Effector CD4-positive, alpha-beta T cell (primary cell): ENCODE data around the gene HLF.

Experiments used
- DNase-seq: peaks from one replicate; pipeline ENCODE4 v3.0.0-alpha.2; 2020

HLF gene

DNA sequence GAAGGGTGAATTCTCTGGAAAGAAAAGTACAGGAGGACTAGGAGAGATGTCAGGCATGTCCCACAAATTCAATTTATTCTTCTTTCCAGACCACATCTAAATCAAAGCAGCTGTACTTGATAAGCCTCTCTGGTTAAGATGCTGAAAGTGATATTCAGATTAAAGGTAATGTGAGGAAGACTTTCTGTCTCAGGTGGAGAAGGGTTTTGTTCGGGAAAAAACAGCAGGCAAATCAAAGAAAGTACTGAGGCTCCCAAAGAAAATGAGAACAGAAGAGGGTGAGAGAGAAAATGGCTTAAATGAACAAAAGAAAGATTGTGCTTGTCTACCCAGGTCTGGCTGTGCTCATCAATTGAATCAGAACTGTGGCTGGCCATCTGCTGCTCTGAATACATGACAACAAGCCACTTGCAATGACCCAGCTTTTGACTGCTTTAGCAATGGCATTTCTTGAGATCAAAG lies 101.3 kb downstream of the HLF start:
- no peak for DNase-seq

DNA sequence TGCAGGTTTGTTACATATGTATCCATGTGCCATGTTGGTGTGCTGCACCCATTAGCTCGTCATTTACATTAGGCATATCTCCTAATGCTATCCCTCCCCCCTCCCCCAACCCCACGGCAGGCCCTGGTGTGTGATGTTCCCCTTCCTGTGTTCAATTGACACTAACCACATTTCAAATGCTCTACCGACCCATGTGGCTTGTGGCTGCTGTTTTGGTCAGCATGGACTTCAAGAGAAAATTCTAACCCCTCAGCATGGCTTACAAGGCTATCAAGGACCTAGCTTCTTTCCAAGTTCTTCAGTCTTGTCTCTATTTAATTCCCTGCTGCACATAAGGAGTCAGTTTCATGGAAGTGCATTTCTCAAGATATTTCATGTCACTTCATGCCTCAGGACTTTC lies 103.9 kb downstream of the HLF start:
- DNase-seq, result no peak
